GM10248 (cell line): ENCODE data around the gene LRP1.

ENCODE experiments used
- CTCF ChIA-PET: fragments of 300-600 bp; sonication (Branson Sonifier 250); formaldehyde crosslinking; extraction: SDS; loops from one replicate; lab custom pipeline; 2021; ENCODE audit warnings: antibody characterized with exemption; lab: Yijun Ruan, JAX
- POLR2A ChIA-PET: fragments of 350-650 bp; sonication (Branson Sonifier 250); formaldehyde crosslinking; extraction: SDS; loops from one replicate; lab custom pipeline; 2020; ENCODE audit warnings: antibody characterized with exemption; lab: Yijun Ruan, JAX
- DNase-seq: peaks from one replicate; pipeline ENCODE4 v3.0.0; 2012; ENCODE audit errors: extremely low spot score
- TF ChIP-seq, protein P1 (sequence below): IDR thresholded peaks from 2 replicates; pipeline ENCODE4 v1.5.1; 2012; ENCODE audit warnings: mild to moderate bottlenecking, low read depth; ENCODE audit errors: extremely low read depth, missing control alignments, control extremely low read depth

The LRP1 gene

DNA sequence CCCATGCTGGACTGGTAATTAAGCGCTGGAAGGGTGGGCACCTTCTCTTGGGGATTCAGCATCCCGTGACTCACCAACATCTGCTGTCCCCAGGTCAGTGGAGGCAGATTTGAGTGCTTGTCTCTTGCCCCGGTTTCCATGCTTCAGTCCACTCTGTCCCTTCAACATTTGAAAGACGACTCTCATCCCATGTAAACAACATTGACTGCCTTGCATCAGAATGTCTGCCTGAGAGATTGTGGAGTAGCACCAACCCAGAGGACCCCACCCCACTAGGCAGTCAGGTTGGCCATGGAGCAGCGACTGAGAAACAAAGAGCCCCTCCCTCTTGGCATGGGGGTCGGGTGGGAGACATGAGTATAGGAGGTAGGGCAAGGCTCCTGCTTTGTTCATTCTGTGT lies 127.6 kb downstream of the LRP1 start:
- TF ChIP-seq, protein P1, sequence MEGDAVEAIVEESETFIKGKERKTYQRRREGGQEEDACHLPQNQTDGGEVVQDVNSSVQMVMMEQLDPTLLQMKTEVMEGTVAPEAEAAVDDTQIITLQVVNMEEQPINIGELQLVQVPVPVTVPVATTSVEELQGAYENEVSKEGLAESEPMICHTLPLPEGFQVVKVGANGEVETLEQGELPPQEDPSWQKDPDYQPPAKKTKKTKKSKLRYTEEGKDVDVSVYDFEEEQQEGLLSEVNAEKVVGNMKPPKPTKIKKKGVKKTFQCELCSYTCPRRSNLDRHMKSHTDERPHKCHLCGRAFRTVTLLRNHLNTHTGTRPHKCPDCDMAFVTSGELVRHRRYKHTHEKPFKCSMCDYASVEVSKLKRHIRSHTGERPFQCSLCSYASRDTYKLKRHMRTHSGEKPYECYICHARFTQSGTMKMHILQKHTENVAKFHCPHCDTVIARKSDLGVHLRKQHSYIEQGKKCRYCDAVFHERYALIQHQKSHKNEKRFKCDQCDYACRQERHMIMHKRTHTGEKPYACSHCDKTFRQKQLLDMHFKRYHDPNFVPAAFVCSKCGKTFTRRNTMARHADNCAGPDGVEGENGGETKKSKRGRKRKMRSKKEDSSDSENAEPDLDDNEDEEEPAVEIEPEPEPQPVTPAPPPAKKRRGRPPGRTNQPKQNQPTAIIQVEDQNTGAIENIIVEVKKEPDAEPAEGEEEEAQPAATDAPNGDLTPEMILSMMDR = no peak
- no peak for DNase-seq
- ChIA-PET CTCF (interaction anchor here (1.2 to 5.0 kb wide), 2 partner anchors 13 to 203 kb away, joined by 3 to 24 read pairs; no protein-coding TSS in a partner anchor), POLR2A (interaction anchor here (0.6 kb wide), 1 partner anchor 171 kb away, joined by 6 read pairs; no protein-coding TSS in a partner anchor)

DNA sequence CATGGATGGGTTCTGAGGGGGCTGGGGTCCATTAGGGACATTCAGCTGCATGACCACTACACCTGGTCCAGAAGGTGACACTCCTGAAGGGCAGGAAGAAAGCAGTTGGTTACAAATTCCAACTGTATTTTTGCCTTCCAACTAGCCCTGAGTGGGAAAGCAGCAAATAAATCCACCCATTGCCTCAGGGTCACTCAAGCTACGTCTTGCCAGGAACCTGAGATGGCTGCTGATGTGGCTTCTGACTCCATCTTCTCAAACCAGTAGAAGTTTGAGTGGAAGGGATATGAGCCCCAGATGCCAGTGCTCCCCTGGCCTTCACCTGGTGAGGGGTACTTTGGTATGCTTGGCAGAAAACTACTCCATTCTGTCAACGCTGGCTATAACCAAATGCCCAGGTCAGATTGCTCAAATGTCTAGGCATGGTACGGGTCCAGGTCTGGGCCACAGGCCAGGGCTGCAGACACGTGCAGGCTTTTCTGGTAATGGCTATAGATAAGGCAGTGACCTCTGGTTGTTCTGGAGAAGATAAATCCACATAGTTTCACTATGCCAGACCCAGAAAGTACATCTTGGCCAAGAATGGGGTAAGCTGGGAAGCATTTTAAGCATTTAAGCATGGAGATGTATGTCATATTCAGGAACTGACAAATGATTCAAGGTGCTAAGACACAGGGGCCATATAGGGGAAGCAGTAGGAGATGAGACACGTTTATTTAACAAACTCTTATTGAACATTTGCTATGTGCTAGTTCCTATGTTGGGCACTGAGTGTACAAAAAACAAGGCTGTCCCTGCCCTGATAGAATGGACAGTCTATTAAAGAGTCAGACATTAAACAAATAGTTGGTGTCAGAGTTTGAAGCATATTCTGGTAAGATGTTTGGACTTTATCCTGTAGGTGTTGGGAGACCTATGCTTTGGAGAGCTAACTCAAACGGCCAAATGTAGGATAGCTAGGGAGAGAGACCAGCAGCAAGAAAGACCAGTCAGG lies 131.0 kb downstream of the LRP1 start:
- POLR2A ChIA-PET = no interaction called here
- CTCF ChIA-PET = interaction anchor here (1.0 to 11.2 kb wide), 6 partner anchors 9 to 197 kb away, joined by 3 to 200 read pairs (median 7); partner anchors contain the start of genes GLI1, INHBE and STAC3
- TF ChIP-seq, protein P1 = no peak
- DNase-seq = no peak

DNA sequence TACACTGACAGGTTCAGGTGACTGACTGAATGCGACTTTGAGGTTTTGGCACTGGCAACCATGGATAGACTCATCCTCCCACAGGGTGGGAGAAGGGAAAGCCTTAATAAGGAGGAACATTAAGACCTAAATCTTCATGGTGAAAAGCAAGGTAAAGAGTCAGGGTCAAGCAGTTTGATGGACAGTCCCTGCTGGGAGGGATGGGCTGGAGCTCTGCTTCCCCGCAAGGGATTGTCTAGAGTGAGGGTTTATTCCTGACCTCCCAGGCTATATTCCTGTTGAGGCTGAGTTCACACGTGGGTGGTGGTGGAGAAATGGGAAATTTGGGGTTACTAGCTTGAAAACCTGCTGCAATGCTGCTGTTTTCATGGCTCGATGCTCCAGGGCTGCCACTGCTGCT lies 132.1 kb downstream of the LRP1 start:
- ChIA-PET POLR2A (no interaction called here), CTCF (interaction anchor here (1.0 to 11.2 kb wide), 9 partner anchors 10 to 196 kb away, joined by 3 to 200 read pairs (median 6); partner anchors contain the start of genes GLI1, INHBE and STAC3)
- no peak for DNase-seq
- TF ChIP-seq, protein P1 = no peak

DNA sequence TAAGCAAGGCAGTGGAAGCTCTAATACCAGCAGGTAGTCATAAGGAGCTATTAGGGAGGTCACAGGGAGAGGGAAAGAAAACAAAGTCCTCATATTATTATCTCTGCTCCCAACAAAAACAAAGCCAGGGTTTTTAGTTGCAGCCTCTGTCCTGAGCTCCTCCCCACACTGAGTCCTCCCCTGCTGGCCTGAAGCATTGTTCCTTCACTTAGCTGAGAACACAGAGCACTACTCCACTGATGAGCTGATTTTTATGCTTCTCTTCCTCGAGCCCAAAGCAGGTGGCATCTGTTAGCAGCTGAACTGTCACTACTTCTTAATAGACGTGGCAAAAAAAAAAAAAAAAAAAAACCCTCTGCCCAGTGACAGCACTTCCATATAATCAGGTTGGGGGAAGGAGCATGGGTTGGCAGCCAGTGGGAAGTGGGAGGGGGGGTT lies 133.2 kb downstream of the LRP1 start:
- CTCF ChIA-PET = interaction anchor here (1.0 to 11.2 kb wide), 10 partner anchors 9 to 202 kb away, joined by 3 to 200 read pairs (median 6); partner anchors contain the start of genes GLI1, INHBE and STAC3
- TF ChIP-seq, protein P1 = no peak
- POLR2A ChIA-PET = no interaction called here
- DNase-seq = no peak

DNA sequence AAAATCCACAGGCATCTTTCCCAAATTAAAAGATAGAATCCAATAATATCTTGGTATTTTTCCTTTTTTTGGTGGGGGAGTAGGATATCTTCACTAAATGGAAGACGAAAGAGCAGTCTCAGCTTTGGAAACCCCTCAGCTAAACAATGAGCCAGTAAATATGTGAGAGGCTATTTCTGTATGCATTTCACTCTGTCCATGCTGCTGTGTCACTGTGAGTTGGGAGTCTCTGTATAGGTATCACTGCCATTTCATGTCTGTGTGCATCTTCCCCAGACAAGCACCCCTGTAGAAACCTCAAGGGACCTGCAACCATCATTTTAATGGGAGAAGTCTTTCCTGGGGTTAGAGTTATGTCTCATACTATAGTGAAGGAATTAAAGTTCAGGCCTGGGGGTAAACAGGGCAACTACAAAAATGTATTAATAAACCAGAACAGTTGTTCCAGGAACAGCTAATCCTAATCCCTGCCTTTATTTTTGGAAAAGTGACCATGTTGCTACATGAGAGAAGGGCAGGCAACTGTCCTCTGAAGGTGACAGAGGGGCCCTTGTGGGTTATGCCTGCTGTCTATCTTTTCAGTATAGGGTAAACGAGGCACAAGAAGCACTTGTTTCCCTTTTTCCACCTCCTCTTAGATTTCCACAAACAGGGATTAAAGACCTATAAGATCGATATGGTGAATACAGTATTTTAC lies 134.0 kb downstream of the LRP1 start:
- ChIA-PET POLR2A (no interaction called here), CTCF (interaction anchor here (1.0 to 11.2 kb wide), 11 partner anchors 8 to 201 kb away, joined by 3 to 200 read pairs (median 8); partner anchors contain the start of genes GLI1, INHBE and STAC3)
- DNase-seq = no peak
- TF ChIP-seq, protein P1 = no peak
